ENCODE results near the gene TCAF1. TPM values are rescaled to one million over a fixed set of nuclear protein-coding genes. Genes with fewer than 3 reads are reported as not detected.

The TCAF1 gene
- total RNA-seq, 2 donors from 2014 or later: 28.4 to 28.6 TPM

DNA sequence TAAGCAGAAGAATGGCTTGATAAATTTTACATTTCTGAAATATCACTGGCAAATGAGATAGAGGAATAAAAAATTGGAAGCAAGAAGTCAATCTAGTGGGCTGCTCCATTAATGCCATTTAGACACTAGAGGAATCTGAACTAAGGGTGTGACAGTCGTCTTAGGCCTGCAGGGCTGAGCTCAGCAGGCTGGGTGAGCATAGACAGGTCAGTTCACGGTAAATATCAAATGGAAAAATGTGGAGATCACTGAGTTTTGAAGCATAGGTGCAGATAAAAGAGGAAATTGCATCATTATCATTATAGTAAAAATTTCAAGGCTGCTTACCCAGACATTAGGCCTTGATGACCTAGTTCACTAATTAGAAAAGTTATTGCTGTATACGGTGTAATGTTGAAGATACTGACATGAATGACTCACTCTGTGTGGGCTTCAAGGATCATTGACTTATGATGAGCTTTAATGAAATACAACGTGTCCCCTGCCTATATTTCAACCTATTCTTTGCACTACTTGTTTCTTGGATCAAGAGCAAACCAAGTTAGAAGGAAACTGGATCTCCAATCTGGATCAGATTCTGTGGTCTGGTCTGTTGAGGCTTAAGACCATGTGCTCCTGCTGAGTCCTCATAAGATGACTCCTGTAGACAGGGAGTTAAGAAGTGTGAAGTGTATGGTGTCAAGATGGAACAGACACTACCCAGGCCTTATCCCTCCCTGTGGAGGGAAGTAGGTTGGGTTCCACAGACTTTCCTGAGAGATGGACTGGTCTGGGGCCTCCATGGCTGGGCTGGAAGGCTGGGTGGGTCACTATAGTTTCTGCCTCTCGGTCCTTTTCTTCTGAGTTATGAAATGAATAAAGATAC is 36.6 kb upstream of the TCAF1 start:
- DNase-seq (ENCODE audit: low spot score): no peak
- no peak overlapping the region for H3K27ac ChIP-seq
- peaks cover 0 to 11% of the 10 kb centered on the region in 2 donors for H3K4me1 ChIP-seq (ENCODE audit: control insufficient read depth in 1 of 2, low read depth in 2 of 2)
- ATAC-seq (ENCODE audit: insufficient number of reproducible peaks, low FRiP score, low read depth): no peak
- H3K36me3 ChIP-seq: no peaks in the 10 kb centered on the region
- H3K27me3 ChIP-seq (replicated peaks; ENCODE audit: insufficient read depth): no peaks in the 10 kb centered on the region
- TF ChIP-seq, protein P1, sequence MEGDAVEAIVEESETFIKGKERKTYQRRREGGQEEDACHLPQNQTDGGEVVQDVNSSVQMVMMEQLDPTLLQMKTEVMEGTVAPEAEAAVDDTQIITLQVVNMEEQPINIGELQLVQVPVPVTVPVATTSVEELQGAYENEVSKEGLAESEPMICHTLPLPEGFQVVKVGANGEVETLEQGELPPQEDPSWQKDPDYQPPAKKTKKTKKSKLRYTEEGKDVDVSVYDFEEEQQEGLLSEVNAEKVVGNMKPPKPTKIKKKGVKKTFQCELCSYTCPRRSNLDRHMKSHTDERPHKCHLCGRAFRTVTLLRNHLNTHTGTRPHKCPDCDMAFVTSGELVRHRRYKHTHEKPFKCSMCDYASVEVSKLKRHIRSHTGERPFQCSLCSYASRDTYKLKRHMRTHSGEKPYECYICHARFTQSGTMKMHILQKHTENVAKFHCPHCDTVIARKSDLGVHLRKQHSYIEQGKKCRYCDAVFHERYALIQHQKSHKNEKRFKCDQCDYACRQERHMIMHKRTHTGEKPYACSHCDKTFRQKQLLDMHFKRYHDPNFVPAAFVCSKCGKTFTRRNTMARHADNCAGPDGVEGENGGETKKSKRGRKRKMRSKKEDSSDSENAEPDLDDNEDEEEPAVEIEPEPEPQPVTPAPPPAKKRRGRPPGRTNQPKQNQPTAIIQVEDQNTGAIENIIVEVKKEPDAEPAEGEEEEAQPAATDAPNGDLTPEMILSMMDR (IDR thresholded peaks at IDR 0.05): no peak
- no peak overlapping the region for H3K4me3 ChIP-seq
- no peaks in the 10 kb centered on the region for H3K9me3 ChIP-seq

DNA sequence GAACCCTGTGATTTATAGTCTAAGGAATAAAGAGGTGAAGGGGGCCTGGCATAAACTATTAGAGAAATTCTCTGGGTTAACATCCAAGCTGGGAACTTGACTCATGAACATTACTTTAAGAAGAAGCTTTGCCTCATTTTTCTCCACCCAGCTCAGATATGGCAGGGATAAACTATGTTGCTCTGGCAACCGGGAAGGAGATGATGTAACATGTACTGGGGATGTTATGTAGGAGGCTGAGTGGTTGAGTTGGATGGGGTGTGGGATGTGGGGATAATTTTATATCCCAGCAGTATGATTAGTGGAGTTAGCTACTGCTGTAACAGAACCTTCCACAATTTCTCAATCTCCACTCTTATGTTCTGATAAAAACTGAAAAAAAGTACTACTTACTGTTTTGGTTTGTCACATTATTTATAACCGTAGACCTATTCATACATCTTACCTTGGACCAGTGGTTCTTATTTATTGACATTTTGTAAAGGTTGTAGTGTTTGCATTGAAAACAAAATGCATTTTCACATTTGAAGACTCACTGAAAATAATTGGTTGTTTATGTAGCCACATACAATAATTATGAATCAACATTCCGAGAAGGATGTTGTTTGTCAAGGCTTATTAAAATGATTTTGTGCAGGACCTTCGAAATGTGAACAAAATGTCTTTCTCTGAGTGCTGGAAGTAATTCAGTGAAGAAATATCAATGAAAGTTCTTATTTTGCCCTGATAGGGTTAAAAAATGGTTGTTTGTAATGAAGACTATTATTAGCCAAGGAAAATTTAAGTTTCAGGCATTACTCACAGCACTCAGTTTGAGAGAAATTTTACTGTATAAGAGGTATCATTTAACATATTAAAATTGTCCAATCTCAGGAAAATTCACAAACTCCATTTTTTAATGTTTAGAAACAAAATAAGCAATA is 34.4 kb upstream of the TCAF1 start:
- no peak overlapping the region for H3K27ac ChIP-seq
- no peak overlapping the region for H3K4me3 ChIP-seq
- no peaks in the 10 kb centered on the region for H3K27me3 ChIP-seq (replicated peaks; ENCODE audit: insufficient read depth)
- peaks cover 0 to 11% of the 10 kb centered on the region in 2 donors for H3K4me1 ChIP-seq (ENCODE audit: control insufficient read depth in 1 of 2, low read depth in 2 of 2)
- no peak for ATAC-seq (ENCODE audit: insufficient number of reproducible peaks, low FRiP score, low read depth)
- TF ChIP-seq, protein P1 (IDR thresholded peaks at IDR 0.05): no peak
- H3K9me3 ChIP-seq: no peaks in the 10 kb centered on the region
- no peaks in the 10 kb centered on the region for H3K36me3 ChIP-seq
- DNase-seq (ENCODE audit: low spot score): no peak

DNA sequence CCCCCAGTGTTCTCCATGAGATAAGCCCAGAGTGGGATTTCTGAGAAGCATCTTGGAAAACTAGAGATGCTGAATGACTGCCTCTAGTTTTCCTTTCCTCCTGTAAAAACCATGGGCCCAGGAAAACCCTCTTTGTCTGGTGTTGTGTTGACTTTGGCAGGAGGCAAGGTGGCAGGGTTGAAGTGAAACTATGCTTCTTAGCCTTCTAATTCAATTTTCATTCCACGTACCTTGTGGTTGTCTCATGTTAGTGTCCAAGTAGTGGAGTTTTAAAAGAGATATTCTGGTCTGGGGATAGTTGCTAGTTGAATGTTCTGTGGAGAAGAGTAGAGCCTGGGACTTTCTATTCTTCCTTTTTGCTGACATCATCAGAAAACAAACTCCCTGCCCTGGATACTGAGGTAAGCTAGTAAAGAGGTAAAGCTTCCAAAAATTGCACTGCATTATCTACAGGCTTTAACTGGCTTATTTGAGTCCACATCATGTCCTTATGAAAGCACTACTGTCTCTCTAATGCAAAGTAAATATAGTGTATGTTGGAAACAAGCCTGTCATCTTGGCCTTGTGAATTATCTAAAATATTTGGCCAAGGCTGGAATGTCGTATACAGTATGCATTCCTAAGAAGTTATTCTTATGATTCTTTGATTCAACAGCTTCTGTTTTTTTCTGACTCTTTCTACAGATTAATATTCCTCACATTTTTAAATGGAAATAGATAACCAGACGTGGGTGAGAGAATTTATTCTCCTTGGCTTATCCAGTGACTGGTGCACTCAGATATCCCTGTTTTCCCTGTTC is 32.8 kb upstream of the TCAF1 start, which contains the start of gene OR2F2:
OR2F2 (plus strand) TSS at position 708 of the 800 bp plus-strand sequence; CDS start at position 708, 0 bp downstream.
- ATAC-seq (ENCODE audit: insufficient number of reproducible peaks, low FRiP score, low read depth): no peak

DNA sequence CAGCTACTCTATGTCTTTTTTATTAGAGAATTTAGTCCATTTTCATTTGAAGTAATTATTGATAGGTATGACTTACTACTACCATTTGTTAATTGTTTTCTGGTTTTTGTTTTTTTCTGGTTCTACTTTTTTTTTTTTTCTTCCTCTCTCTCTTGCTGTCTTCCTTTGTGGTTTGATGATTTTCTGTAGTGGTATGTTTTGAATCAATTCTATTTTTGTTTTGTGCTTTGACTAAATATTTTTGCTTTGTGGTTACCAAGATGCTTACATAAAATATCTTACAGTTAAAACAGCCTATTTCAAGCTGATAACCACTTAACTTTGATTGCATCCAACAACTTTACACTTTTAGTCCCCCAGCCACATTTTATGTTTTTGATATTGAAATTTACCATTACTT is 29.8 kb upstream of the TCAF1 start:
- Histone ChIP-seq H3K27ac (no peak overlapping the region), H3K9me3 (no peaks in the 10 kb centered on the region), H3K27me3 (replicated peaks; ENCODE audit: insufficient read depth) (no peaks in the 10 kb centered on the region), H3K4me3 (no peak overlapping the region), H3K4me1 (ENCODE audit: control insufficient read depth in 1 of 2, low read depth in 2 of 2) (peaks cover 0 to 11% of the 10 kb centered on the region in 2 donors), H3K36me3 (no peaks in the 10 kb centered on the region)
- DNase-seq (ENCODE audit: low spot score) (no peak), ATAC-seq (ENCODE audit: insufficient number of reproducible peaks, low FRiP score, low read depth) (no peak)
- TF ChIP-seq, protein P1 (IDR thresholded peaks at IDR 0.05): no peak

More for the DNA sequence above, 32.8 kb upstream of the TCAF1 start, which contains the start of gene OR2F2:
- no peaks in the 10 kb centered on the region for H3K27me3 ChIP-seq (replicated peaks; ENCODE audit: insufficient read depth)
- H3K9me3 ChIP-seq: no peaks in the 10 kb centered on the region
- peaks cover 0 to 11% of the 10 kb centered on the region in 2 donors for H3K4me1 ChIP-seq (ENCODE audit: control insufficient read depth in 1 of 2, low read depth in 2 of 2)
- no peak within 1 kb of the TSS for H3K4me3 ChIP-seq
- no peak for DNase-seq (ENCODE audit: low spot score)
- no peak within 1 kb of the TSS for H3K27ac ChIP-seq
- H3K36me3 ChIP-seq: no peaks in the 10 kb centered on the region
- TF ChIP-seq, protein P1 (IDR thresholded peaks at IDR 0.05): no peak

Measured in thoracic aorta (tissue), 2 donors.